ENCODE data around the gene MRPL2.

The MRPL2 gene

GRCh38 chr6:43038727-43039126, 20.5 kb downstream of the MRPL2 start:
- no peak for DNase-seq (ENCODE audit: low read depth)
- H3K4me3 ChIP-seq (ENCODE audit: low read depth, low read length), result no peak overlapping the region
- no peak for TF ChIP-seq CTCF (IDR thresholded peaks at IDR 0.05; ENCODE audit: insufficient read depth, low read depth, low read length, missing control alignments)

DNA sequence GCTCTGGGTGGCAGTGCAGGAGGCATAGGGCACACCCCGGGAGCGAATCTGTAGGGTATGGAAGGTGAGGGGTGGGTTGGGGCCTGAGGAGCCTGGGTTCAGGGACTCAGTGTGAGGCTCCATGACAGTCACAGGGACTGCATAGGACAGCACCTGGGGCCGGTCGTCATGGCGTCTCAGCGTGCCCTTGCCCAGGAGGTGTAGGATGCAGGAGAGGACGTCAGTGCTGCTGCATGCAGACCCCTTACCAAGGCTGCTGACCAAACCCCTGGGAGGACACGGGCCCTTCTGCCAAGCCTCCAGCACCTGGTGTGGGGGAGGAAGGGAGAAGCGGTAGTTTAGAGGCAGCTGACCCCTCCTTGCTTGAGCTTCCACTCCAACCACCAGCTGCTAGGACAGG, 21.5 kb downstream of the MRPL2 start:
- no peak for TF ChIP-seq CTCF (IDR thresholded peaks at IDR 0.05; ENCODE audit: insufficient read depth, low read depth, low read length, missing control alignments)
- DNase-seq (ENCODE audit: low read depth), result no peak

GRCh38 chr6:43037197-43037596, 22.0 kb downstream of the MRPL2 start:
- no peak for TF ChIP-seq CTCF (IDR thresholded peaks at IDR 0.05; ENCODE audit: insufficient read depth, low read depth, low read length, missing control alignments)
- DNase-seq (ENCODE audit: low read depth), result no peak

More for the DNA sequence above, 21.5 kb downstream of the MRPL2 start:
- no peak overlapping the region for H3K4me3 ChIP-seq (ENCODE audit: low read depth, low read length)

DNA sequence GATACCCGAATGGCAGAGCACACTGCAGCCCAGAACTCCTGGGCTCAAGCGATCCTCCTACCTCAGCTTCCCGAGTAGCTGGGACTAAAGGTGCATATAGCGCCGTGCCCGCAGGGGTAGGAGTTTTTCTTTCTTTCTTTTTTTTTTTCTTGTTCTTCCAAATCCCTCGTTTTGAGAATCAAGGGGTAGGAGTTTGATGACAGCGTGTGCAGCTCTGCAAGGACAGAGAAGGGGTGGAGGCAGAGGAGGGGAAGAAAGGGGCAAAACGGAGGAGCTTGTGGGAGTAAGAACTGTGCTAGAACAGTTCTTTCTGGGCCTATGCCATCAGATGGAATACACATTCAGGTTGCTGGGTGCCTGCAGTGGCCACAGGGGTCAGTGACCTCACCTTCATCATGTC, 22.5 kb downstream of the MRPL2 start:
- TF ChIP-seq CTCF (IDR thresholded peaks at IDR 0.05; ENCODE audit: insufficient read depth, low read depth, low read length, missing control alignments), result no peak
- H3K4me3 ChIP-seq (ENCODE audit: low read depth, low read length), result no peak overlapping the region
- DNase-seq (ENCODE audit: low read depth), result no peak

More at GRCh38 chr6:43037197-43037596, 22.0 kb downstream of the MRPL2 start:
- H3K4me3 ChIP-seq (ENCODE audit: low read depth, low read length), result no peak overlapping the region

- no peak overlapping the region for H3K4me3 ChIP-seq (ENCODE audit: low read depth, low read length)
- TF ChIP-seq CTCF (IDR thresholded peaks at IDR 0.05; ENCODE audit: insufficient read depth, low read depth, low read length, missing control alignments), result no peak
- no peak for DNase-seq (ENCODE audit: low read depth)
Observed at GRCh38 chr6:43035495-43036194, 23.6 kb downstream of the MRPL2 start.

- H3K4me3 ChIP-seq (ENCODE audit: low read depth, low read length), result no peak overlapping the region
- no peak for DNase-seq (ENCODE audit: low read depth)
- no peak for TF ChIP-seq CTCF (IDR thresholded peaks at IDR 0.05; ENCODE audit: insufficient read depth, low read depth, low read length, missing control alignments)
Observed at GRCh38 chr6:43034190-43034525, 25.1 kb downstream of the MRPL2 start.
